Measurements from ENCODE around the gene HSD17B14. TPM values are rescaled to one million over a fixed set of nuclear protein-coding genes. Genes with fewer than 3 reads are reported as not detected.
"Not testable (repeated sequence)": the region's sequence is repeated elsewhere in the genome, so short reads cannot be mapped to it uniquely, and the experiment has no call there.

HSD17B14 gene
- total and polyA plus RNA-seq, 7 donors = 4.3 to 21.0 (median 16.9) TPM

- Histone ChIP-seq H3K27me3 (no peaks in the 10 kb centered on the region), H3K36me3 (peaks cover 5 to 47% (median 15%) of the 10 kb centered on the region in 4 donors), H3K4me1 (peaks cover 0 to 48% (median 38%) of the 10 kb centered on the region in 4 donors), H3K4me3 (peak overlapping the region; percentile 93 to 100 (median 94)), H3K9me3 (no peaks in the 10 kb centered on the region), H3K27ac (peak overlapping the region; percentile 99 to 100 (median 100))
- TF ChIP-seq POLR2AphosphoS5 (IDR thresholded peaks at IDR 0.05) (peak in 3 of 4 donors; percentile 2 to 46 (median 46)), POLR2A (IDR thresholded peaks at IDR 0.05) (no peak)
- intact Hi-C loops (cut with DNase I) = loop anchor here (5.0 to 10.0 kb wide), 2 partner anchors 550 to 718 kb away; partner anchors contain the start of genes EMP3 and PRR12
- WGBS, 2 donors = 33 to 37% methylated on average over 17 of the region's 17 CpGs
- no peak for DNase-seq
Observed at GRCh38 chr19:48874303-48875135, 38.2 kb upstream of the HSD17B14 start.

- Histone ChIP-seq H3K4me1 (peaks cover 0 to 52% (median 44%) of the 10 kb centered on the region in 4 donors), H3K4me3 (peak overlapping the region; percentile 93 to 100 (median 94)), H3K27me3 (no peaks in the 10 kb centered on the region), H3K27ac (peak overlapping the region; percentile 99 to 100 (median 100)), H3K9me3 (no peaks in the 10 kb centered on the region), H3K36me3 (peaks cover 5 to 42% (median 15%) of the 10 kb centered on the region in 4 donors)
- peak; percentile 70 for DNase-seq
- WGBS, 2 donors = 57 to 66% methylated on average over 14 of the region's 14 CpGs
- intact Hi-C loops (cut with DNase I) = loop anchor here (1.0 to 10.0 kb wide), 3 partner anchors 91 to 719 kb away; partner anchors contain the start of genes EMP3 and PRR12
- TF ChIP-seq CTCF (IDR thresholded peaks at IDR 0.05) (no peak), POLR2A (IDR thresholded peaks at IDR 0.05) (no peak), POLR2AphosphoS5 (IDR thresholded peaks at IDR 0.05) (no peak), EP300 (IDR thresholded peaks at IDR 0.05) (no peak)
Observed at GRCh38 chr19:48873476-48874302, 37.4 kb upstream of the HSD17B14 start.

- intact Hi-C loops (cut with DNase I) = loop anchor here (1.0 to 10.0 kb wide), 3 partner anchors 91 to 719 kb away; partner anchors contain the start of genes EMP3 and PRR12
- Histone ChIP-seq H3K4me3 (peak overlapping the region; percentile 93 to 100 (median 94)), H3K36me3 (peaks cover 5 to 42% (median 15%) of the 10 kb centered on the region in 4 donors), H3K27me3 (no peaks in the 10 kb centered on the region), H3K27ac (peak overlapping the region; percentile 99 to 100 (median 100)), H3K9me3 (no peaks in the 10 kb centered on the region), H3K4me1 (peaks cover 0 to 58% (median 48%) of the 10 kb centered on the region in 4 donors)
- TF ChIP-seq EP300 (IDR thresholded peaks at IDR 0.05) (peak in 3 of 4 donors; percentile 41 to 83 (median 81)), POLR2AphosphoS5 (IDR thresholded peaks at IDR 0.05) (peak; percentile 46 to 87 (median 62)), CTCF (IDR thresholded peaks at IDR 0.05) (peak in 2 of 4 experiments; percentile 23 to 25), POLR2A (IDR thresholded peaks at IDR 0.05) (no peak)
- DNase-seq = peak; percentile 95
- WGBS, 2 donors = 3 to 5% methylated on average over 14 of the region's 14 CpGs
Observed at GRCh38 chr19:48872884-48873475, 36.7 kb upstream of the HSD17B14 start.

- no peaks in the 10 kb centered on the region for H3K27me3 ChIP-seq
- TF ChIP-seq CTCF (IDR thresholded peaks at IDR 0.05) (peak in 3 of 4 experiments; percentile 20 to 37 (median 29)), EP300 (IDR thresholded peaks at IDR 0.05) (peak in 1 of 4 donors; percentile 66), POLR2AphosphoS5 (IDR thresholded peaks at IDR 0.05) (peak; percentile 100), POLR2A (IDR thresholded peaks at IDR 0.05) (peak; percentile 99)
- intact Hi-C loops (cut with DNase I) = loop anchor here (5.0 to 10.0 kb wide), 2 partner anchors 548 to 720 kb away; partner anchors contain the start of genes EMP3 and PRR12
- peaks cover 0 to 65% (median 55%) of the 10 kb centered on the region in 4 donors for H3K4me1 ChIP-seq
- H3K9me3 ChIP-seq = no peaks in the 10 kb centered on the region
- peak within 1 kb of the TSS; percentile 99 to 100 (median 100) for H3K27ac ChIP-seq
- H3K36me3 ChIP-seq = peaks cover 5 to 39% (median 15%) of the 10 kb centered on the region in 4 donors
- H3K4me3 ChIP-seq = peak within 1 kb of the TSS; percentile 93 to 100 (median 94)
- DNase-seq = peak; percentile 99
- WGBS, 2 donors = 0% methylated on average over 53 of the region's 53 CpGs
Observed at GRCh38 chr19:48872182-48872883, 36.0 kb upstream of the HSD17B14 start, which contains the start of gene PPP1R15A. TSS of gene PPP1R15A (plus strand) at chr19:48872421. CDS start at chr19:48873234, 813 bp downstream.

GRCh38 chr19:48871471-48872181 is 35.3 kb upstream of the HSD17B14 start:
- not testable (repeated sequence) for DNase-seq, H3K9me3 ChIP-seq, H3K27me3 ChIP-seq
- intact Hi-C loops (cut with DNase I) = loop anchor here (5.0 to 10.0 kb wide), 2 partner anchors 547 to 721 kb away; partner anchors contain the start of genes EMP3 and PRR12
- Histone ChIP-seq H3K4me3 (peak overlapping the region in 3 of 4 donors; percentile 94 to 100 (median 95)), H3K4me1 (peaks cover 0 to 64% (median 55%) of the 10 kb centered on the region in 4 donors), H3K36me3 (peaks cover 5 to 32% (median 14%) of the 10 kb centered on the region in 4 donors), H3K27ac (peak overlapping the region; percentile 99 to 100 (median 100))
- whole genome bisulfite sequencing, 2 donors = 37 to 70% methylated on average over 24 to 31 of the region's 31 CpGs

Measured in sigmoid colon (tissue), 7 donors.